Suprapubic skin (tissue), 4 donors: ENCODE measurements around the gene SMTNL2. TPM values are rescaled to one million over a fixed set of nuclear protein-coding genes. Genes with fewer than 3 reads are reported as not detected.

Experiments
- DNase-seq, 2 donors: peaks; one replicate each; pipeline ENCODE4 v3.0.0-alpha.2; 2019; ENCODE audit warnings: low spot score in 2 of 2
- H3K27ac ChIP-seq: fragments of 200-600 bp; sonication (generic); one replicate; pipeline ENCODE4 v1.5.1; 2019
- H3K27me3 ChIP-seq: fragments of 200-600 bp; sonication (generic); one replicate; pipeline ENCODE4 v1.5.1; 2019
- H3K36me3 ChIP-seq: fragments of 200-600 bp; sonication (generic); one replicate; pipeline ENCODE4 v1.5.1; 2019
- H3K4me1 ChIP-seq: fragments of 200-600 bp; sonication (generic); one replicate; pipeline ENCODE4 v1.5.1; 2019
- H3K4me3 ChIP-seq: fragments of 200-600 bp; sonication (generic); one replicate; pipeline ENCODE4 v1.5.1; 2019; ENCODE audit warnings: mild to moderate bottlenecking
- H3K9me3 ChIP-seq: fragments of 200-600 bp; sonication (generic); one replicate; pipeline ENCODE4 v1.5.1; 2019
- CTCF ChIP-seq, 2 donors: fragments of 200-600 bp in 1 of 2; fragments of 450-650 bp in 1 of 2; sonication (generic) in 1 of 2; IDR thresholded peaks; one replicate each; pipeline ENCODE4 v1.5.1; 2016 to 2019; ENCODE audit warnings: antibody characterized with exemption in 2 of 2, mild to moderate bottlenecking in 1 of 2, moderate library complexity in 1 of 2
- EP300 ChIP-seq: sonication (generic); formaldehyde crosslinking; IDR thresholded peaks from one replicate; pipeline ENCODE4 v1.6.1; 2017; ENCODE audit warnings: antibody characterized with exemption
- POLR2A ChIP-seq, 2 donors: fragments of 450-650 bp; IDR thresholded peaks; one replicate each; pipeline ENCODE4 v1.6.1; 2017; ENCODE audit warnings: antibody characterized with exemption in 2 of 2, mild to moderate bottlenecking in 2 of 2, moderate library complexity in 2 of 2
- POLR2AphosphoS5 ChIP-seq, 3 donors: sonication (generic); formaldehyde crosslinking; IDR thresholded peaks; one replicate each; pipeline ENCODE4 v1.6.1; 2017; ENCODE audit warnings: antibody characterized with exemption in 3 of 3
- WGBS: methylation state at CpG from one replicate; pipeline ENCODE4 v1.1.5; 2018; 5-methylcytosine and 5-hydroxymethylcytosine counted together
- total RNA-seq, 4 donors: library from RNA; depleted of rRNA; stranded (reverse); fragments of >200 nt; gene quantifications; one replicate each; pipeline ENCODE4 v1.1.0, GENCODE V29; 2016

SMTNL2 gene
- total RNA-seq, 4 donors from 2014 or later, result 0.64 to 1.3 (median 0.81) TPM; not detected in 1

- WGBS, result 48% methylated on average over 15 of the region's 20 CpGs
- Histone ChIP-seq H3K27me3 (peaks cover 6% of the 10 kb centered on the region), H3K9me3 (no peaks in the 10 kb centered on the region), H3K4me3 (no peak overlapping the region), H3K4me1 (peaks cover 14% of the 10 kb centered on the region), H3K36me3 (no peaks in the 10 kb centered on the region), H3K27ac (peak overlapping the region; percentile 46)
- DNase-seq, result peak in 1 of 2 donors; percentile 74
- TF ChIP-seq CTCF (IDR thresholded peaks at IDR 0.05), result no peak
- no peak for TF ChIP-seq POLR2A (IDR thresholded peaks at IDR 0.05)
- TF ChIP-seq EP300, result peak; percentile 25
Observed at GRCh38 chr17:4598776-4599504, 14.6 kb downstream of the SMTNL2 start.

GRCh38 chr17:4599505-4600281, 15.4 kb downstream of the SMTNL2 start:
- Histone ChIP-seq H3K27me3 (peaks cover 6% of the 10 kb centered on the region), H3K4me1 (peaks cover 21% of the 10 kb centered on the region), H3K27ac (peak overlapping the region; percentile 46), H3K36me3 (no peaks in the 10 kb centered on the region), H3K4me3 (no peak overlapping the region), H3K9me3 (no peaks in the 10 kb centered on the region)
- peak in 1 of 2 donors; percentile 63 for DNase-seq
- TF ChIP-seq POLR2AphosphoS5 (IDR thresholded peaks at IDR 0.05) (no peak), POLR2A (IDR thresholded peaks at IDR 0.05) (peak in 1 of 2 donors; percentile 17)
- WGBS, result 23% methylated on average over 3 of the region's 25 CpGs

GRCh38 chr17:4600563-4600962, 16.2 kb downstream of the SMTNL2 start:
- DNase-seq, result no peak
- WGBS, result 78% methylated on average over 9 of the region's 13 CpGs
- H3K36me3 ChIP-seq, result no peaks in the 10 kb centered on the region
- peaks cover 6% of the 10 kb centered on the region for H3K27me3 ChIP-seq
- TF ChIP-seq POLR2AphosphoS5 (IDR thresholded peaks at IDR 0.05), result no peak
- TF ChIP-seq EP300, result no peak
- TF ChIP-seq POLR2A (IDR thresholded peaks at IDR 0.05), result no peak
- no peak for TF ChIP-seq CTCF (IDR thresholded peaks at IDR 0.05)
- H3K4me1 ChIP-seq, result peaks cover 21% of the 10 kb centered on the region
- no peak overlapping the region for H3K4me3 ChIP-seq
- no peak overlapping the region for H3K27ac ChIP-seq
- no peaks in the 10 kb centered on the region for H3K9me3 ChIP-seq

DNA sequence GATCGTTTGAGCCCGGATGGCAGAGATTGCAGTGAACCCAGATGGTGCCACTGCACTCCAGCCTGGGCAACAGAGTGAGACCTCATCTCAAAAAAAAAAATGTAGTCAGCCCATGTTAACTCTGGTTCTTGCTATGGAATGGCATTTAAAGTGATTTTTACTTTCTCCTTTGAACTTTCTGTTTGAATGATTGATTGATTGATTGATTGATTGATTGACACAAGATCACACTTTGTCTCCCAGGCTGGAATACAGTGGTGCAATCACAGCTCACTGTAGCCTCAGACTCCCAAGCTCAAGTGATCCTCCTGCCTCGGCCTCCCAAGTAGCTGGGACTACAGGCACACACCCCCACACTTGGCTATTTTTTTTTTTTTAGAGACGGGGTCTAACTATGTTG, 17.0 kb downstream of the SMTNL2 start:
- Histone ChIP-seq H3K27me3 (peaks cover 6% of the 10 kb centered on the region), H3K4me3 (no peak overlapping the region), H3K4me1 (peaks cover 21% of the 10 kb centered on the region), H3K9me3 (no peaks in the 10 kb centered on the region), H3K36me3 (no peaks in the 10 kb centered on the region), H3K27ac (no peak overlapping the region)
- no peak for TF ChIP-seq POLR2A (IDR thresholded peaks at IDR 0.05)
- no peak for TF ChIP-seq CTCF (IDR thresholded peaks at IDR 0.05)
- no peak for TF ChIP-seq POLR2AphosphoS5 (IDR thresholded peaks at IDR 0.05)
- TF ChIP-seq EP300, result no peak
- 93% methylated on average over 4 of the region's 4 CpGs for WGBS
- no peak for DNase-seq

GRCh38 chr17:4602041-4602440, 17.7 kb downstream of the SMTNL2 start:
- no peak for TF ChIP-seq POLR2A (IDR thresholded peaks at IDR 0.05)
- TF ChIP-seq POLR2AphosphoS5 (IDR thresholded peaks at IDR 0.05), result no peak
- TF ChIP-seq EP300, result no peak
- no peak for TF ChIP-seq CTCF (IDR thresholded peaks at IDR 0.05)
- Histone ChIP-seq H3K27me3 (peaks cover 6% of the 10 kb centered on the region), H3K4me3 (no peak overlapping the region), H3K27ac (no peak overlapping the region), H3K9me3 (no peaks in the 10 kb centered on the region), H3K4me1 (peaks cover 21% of the 10 kb centered on the region), H3K36me3 (no peaks in the 10 kb centered on the region)
- WGBS, result 77% methylated on average over 5 of the region's 5 CpGs
- DNase-seq, result no peak
